GM08714 (cell line): ENCODE measurements around the gene BMP8A.
"Not testable (repeated sequence)": the region's sequence is repeated elsewhere in the genome, so short reads cannot be mapped to it uniquely, and the experiment has no call there.

Experiments used
- H3K4me3 ChIP-seq: fragments of 200-500 bp; sonication (Bioruptor generic); 2 replicates; pipeline ENCODE4 v1.5.1; 2014; ENCODE audit warnings: mild to moderate bottlenecking, low read length, inconsistent platforms
- ZNF274 ChIP-seq: IDR thresholded peaks from 2 replicates; pipeline ENCODE4 v1.6.1; 2012; ENCODE audit warnings: mild to moderate bottlenecking, low read depth, low read length

BMP8A gene

DNA sequence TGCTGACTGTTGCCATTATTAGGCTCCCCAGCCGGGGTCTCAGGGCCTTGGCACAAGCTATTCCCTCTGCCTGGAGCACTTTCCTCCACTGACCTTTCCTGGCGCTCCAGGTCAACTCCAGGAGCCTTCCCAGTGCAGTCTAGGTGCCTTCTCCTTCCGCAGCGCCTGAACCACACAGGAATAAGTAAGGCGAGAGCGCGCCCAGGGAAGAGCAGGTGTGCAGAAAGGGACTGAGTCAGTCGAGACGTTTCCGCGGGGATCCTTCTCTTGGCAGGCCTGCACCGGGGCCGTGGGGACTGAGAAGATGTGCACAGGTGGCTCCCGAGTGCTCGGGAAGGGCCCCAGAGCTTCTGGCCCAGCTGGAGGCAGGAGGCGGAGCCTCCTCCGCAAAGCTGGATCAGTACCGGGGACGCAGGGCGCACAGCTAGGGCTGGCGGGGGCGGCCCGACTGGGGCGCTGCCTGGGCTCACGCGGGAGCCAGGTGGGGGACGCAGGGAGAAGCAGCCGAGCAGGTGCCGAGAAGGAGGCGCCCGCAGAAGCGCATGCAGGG, 765 bp upstream of the BMP8A start:
- TF ChIP-seq ZNF274 = no peak
- peak overlapping the region; percentile 58; the same call in 1 of the 2 replicates for H3K4me3 ChIP-seq

GRCh38 chr1:39492118-39493042, 944 bp downstream of the BMP8A start:
- not testable (repeated sequence) for H3K4me3 ChIP-seq

GRCh38 chr1:39493043-39493810, 1.8 kb downstream of the BMP8A start:
- H3K4me3 ChIP-seq = not testable (repeated sequence)

GRCh38 chr1:39494671-39495410, 3.4 kb downstream of the BMP8A start:
- no peak overlapping the region for H3K4me3 ChIP-seq
- no peak for TF ChIP-seq ZNF274

DNA sequence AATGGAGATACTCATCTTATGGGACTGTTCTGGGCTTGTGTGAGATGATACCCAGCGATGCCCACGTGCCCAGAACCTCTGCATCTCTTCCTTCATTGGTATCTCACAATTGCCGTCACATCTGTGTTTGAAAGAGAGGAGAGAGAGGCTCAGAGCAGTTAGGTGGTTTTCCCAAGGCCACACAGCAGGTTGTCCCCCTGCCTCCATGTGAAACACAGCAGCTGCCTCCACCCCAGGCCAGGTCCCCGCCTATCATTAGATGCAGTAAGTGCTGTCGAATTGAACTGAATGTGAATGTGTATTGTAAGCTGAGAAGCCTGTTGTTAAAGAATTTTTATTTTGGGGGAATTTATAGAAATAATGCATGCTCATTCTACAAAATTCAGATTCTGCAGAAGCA, 5.1 kb downstream of the BMP8A start:
- not testable (repeated sequence) for H3K4me3 ChIP-seq

DNA sequence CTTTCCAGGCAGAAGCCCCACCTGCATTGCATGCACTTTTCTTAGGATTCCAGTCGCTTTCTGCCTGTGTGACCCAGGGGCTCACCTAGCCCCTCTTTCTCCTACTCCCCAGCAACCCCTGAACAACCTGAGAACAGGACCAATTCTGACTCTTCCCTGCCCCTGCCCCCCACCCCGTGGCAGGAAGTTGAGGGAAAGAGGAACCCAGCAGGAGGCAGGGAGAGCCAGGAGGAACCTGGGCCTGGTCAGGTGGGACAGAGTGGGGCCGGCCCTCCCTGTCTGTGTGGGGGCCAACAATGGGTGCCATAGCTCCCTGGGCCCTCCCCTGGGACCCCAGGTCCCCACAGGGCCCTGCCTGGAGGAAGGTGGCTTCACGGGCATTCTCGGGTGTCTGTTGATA, 6.1 kb downstream of the BMP8A start:
- H3K4me3 ChIP-seq = no peak overlapping the region
- no peak for TF ChIP-seq ZNF274

GRCh38 chr1:39498096-39498710, 6.8 kb downstream of the BMP8A start:
- H3K4me3 ChIP-seq = not testable (repeated sequence)

DNA sequence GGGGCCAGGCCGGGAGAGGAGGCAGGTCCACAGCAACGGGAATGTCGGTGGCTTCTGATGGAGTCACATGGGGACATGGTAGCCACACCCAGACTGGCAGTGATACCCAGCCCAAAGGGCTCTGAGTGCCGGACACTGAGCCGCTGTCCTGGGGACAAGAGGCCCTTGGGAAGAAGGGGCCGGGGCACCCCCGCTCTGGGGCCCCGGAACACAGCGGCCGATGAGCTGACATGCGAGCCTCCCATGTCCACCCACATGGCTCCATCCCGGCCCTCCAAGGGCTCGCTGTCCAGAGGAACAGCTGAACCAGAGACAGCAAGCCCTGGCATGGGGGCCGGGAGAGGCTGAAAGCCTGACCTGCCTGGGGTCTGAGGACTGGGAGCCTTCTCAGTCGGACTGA, 7.4 kb downstream of the BMP8A start:
- not testable (repeated sequence) for H3K4me3 ChIP-seq

- TF ChIP-seq ZNF274 = no peak
- no peak overlapping the region for H3K4me3 ChIP-seq
Observed at GRCh38 chr1:39499668-39500067, 8.2 kb downstream of the BMP8A start.

- no peak overlapping the region for H3K4me3 ChIP-seq
- TF ChIP-seq ZNF274 = no peak
Observed at GRCh38 chr1:39500862-39501389, 9.5 kb downstream of the BMP8A start.

GRCh38 chr1:39501666-39502065, 10.2 kb downstream of the BMP8A start:
- no peak overlapping the region for H3K4me3 ChIP-seq
- TF ChIP-seq ZNF274 = no peak

GRCh38 chr1:39504436-39504835, 13.0 kb downstream of the BMP8A start:
- H3K4me3 ChIP-seq = not testable (repeated sequence)

DNA sequence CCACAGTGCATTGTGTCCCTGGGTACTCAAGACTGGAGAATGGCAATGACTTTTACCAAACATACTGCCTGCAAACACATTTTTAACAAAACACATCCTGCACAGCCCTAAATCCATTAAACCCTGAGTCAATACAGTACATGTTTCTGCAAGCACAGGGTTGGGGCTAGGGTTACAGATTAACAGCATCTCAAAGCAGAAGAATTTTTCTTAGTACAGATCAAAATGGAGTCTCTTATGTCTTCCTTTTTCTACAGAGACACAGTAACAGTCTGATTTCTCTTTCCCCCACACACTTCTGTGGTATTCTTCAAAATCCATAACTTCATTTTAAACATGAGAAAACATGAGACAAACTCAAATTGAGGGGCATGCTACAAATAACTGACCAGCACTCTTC, 13.9 kb downstream of the BMP8A start:
- no peak for TF ChIP-seq ZNF274
- no peak overlapping the region for H3K4me3 ChIP-seq
